GM19324 (cell line): ENCODE measurements around the gene EPS15.
"Not testable (repeated sequence)": the region's sequence is repeated elsewhere in the genome, so short reads cannot be mapped to it uniquely, and the experiment has no call there.

Experiments used
- ATAC-seq: cut with Tn5 transposase; IDR thresholded peaks from one replicate; pipeline ENCODE4 v1.9.1; 2021; ENCODE audit warnings: mild to moderate bottlenecking, moderate library complexity; ENCODE audit not compliant: unreplicated experiment, low FRiP score

EPS15 gene

GRCh38 chr1:51474832-51475620, 44.0 kb downstream of the EPS15 start:
- not testable (repeated sequence) for ATAC-seq

GRCh38 chr1:51473331-51474115, 45.5 kb downstream of the EPS15 start:
- no peak for ATAC-seq

GRCh38 chr1:51472359-51472758, 46.7 kb downstream of the EPS15 start:
- ATAC-seq: no peak

GRCh38 chr1:51469518-51469917, 49.5 kb downstream of the EPS15 start:
- ATAC-seq: no peak

- ATAC-seq: no peak
Measured at GRCh38 chr1:51464828-51465227, 54.2 kb downstream of the EPS15 start.

- ATAC-seq: no peak
Measured at GRCh38 chr1:51463561-51463960, 55.5 kb downstream of the EPS15 start.

- not testable (repeated sequence) for ATAC-seq
Measured at GRCh38 chr1:51462289-51462688, 56.8 kb downstream of the EPS15 start.

- ATAC-seq: no peak
Measured at GRCh38 chr1:51454554-51454953, 64.5 kb downstream of the EPS15 start.

- no peak for ATAC-seq
Measured at GRCh38 chr1:51453010-51453409, 66.1 kb downstream of the EPS15 start.

GRCh38 chr1:51448844-51449454, 70.1 kb downstream of the EPS15 start:
- ATAC-seq: not testable (repeated sequence)

- ATAC-seq: no peak
Measured at GRCh38 chr1:51445351-51446090, 73.5 kb downstream of the EPS15 start.

- ATAC-seq: no peak
Measured at GRCh38 chr1:51444534-51445192, 74.4 kb downstream of the EPS15 start.

GRCh38 chr1:51444096-51444495, 75.0 kb downstream of the EPS15 start:
- ATAC-seq: no peak

GRCh38 chr1:51443555-51443954, 75.5 kb downstream of the EPS15 start:
- ATAC-seq: no peak

- ATAC-seq: no peak
Measured at GRCh38 chr1:51442616-51443015, 76.5 kb downstream of the EPS15 start.

GRCh38 chr1:51442198-51442597, 76.9 kb downstream of the EPS15 start:
- no peak for ATAC-seq

- ATAC-seq: no peak
Measured at GRCh38 chr1:51439895-51440294, 79.2 kb downstream of the EPS15 start.

- ATAC-seq: no peak
Measured at GRCh38 chr1:51439053-51439452, 80.0 kb downstream of the EPS15 start.

- not testable (repeated sequence) for ATAC-seq
Measured at GRCh38 chr1:51437391-51437790, 81.7 kb downstream of the EPS15 start.

GRCh38 chr1:51435878-51436277, 83.2 kb downstream of the EPS15 start:
- no peak for ATAC-seq
